HCT116 (cell line): ENCODE measurements around the gene CNTN4. TPM values are rescaled to one million over a fixed set of nuclear protein-coding genes. Genes with fewer than 3 reads are reported as not detected.
"Not testable (repeated sequence)": the region's sequence is repeated elsewhere in the genome, so short reads cannot be mapped to it uniquely, and the experiment has no call there.

Experiments
- ATAC-seq: fragments of 200-7000 bp; cut with Tn5 transposase; 2 replicates; pipeline ENCODE4 v1.9.1; 2020; ENCODE audit warnings: mild to moderate bottlenecking, moderate library complexity
- BruUV-seq: library from RNA; stranded (reverse); fragments of 400-500 nt; replicated peaks from 2 replicates; lab custom pipeline; 2021; lab: Mats Ljungman, UMichigan
- CTCF ChIA-PET: fragments of 300-600 bp; sonication (Branson Sonifier 250); formaldehyde crosslinking; loops from one replicate; lab custom pipeline; 2021; ENCODE audit warnings: antibody characterized with exemption; lab: Charles Lee
- POLR2A ChIA-PET: fragments of 300-600, 350-600 bp; sonication (Branson Sonifier 250); formaldehyde crosslinking; loops from one replicate; lab custom pipeline; 2021; ENCODE audit warnings: antibody characterized with exemption; lab: Charles Lee
- RAD21 ChIA-PET, 2 experiments: fragments of 300-600 bp; sonication (Branson Sonifier 250); formaldehyde crosslinking; loops; one replicate each; lab custom pipeline; 2023; ENCODE audit warnings: low total read pairs in 2 of 2; ENCODE audit not compliant: uncharacterized antibody in 2 of 2, unreplicated experiment in 2 of 2, low non-redundant PET in 1 of 2; lab: Charles Lee
- DNase-seq: peaks from one replicate; pipeline ENCODE4 v3.0.0-alpha.2; 2010; ENCODE audit warnings: low read depth, low spot score
- H2AFZ ChIP-seq: fragments of 200-600 bp; shearing (Covaris generic), sonication (generic); 2 replicates; pipeline ENCODE4 v1.6.1; 2017; ENCODE audit warnings: low read depth, mixed run types, mixed read lengths, antibody characterized with exemption, low read length; ENCODE audit not compliant: poor library complexity, severe bottlenecking
- H3K27ac ChIP-seq: 2 replicates; pipeline ENCODE4 v1.5.1; 2012; ENCODE audit warnings: low read depth, low read length
- H3K27me3 ChIP-seq: fragments of 200-600 bp; sonication (generic); 2 replicates; pipeline ENCODE4 v1.6.1; 2016; ENCODE audit warnings: mixed run types, low read length, mixed read lengths; ENCODE audit not compliant: insufficient read depth
- H3K36me3 ChIP-seq, 2 experiments: fragments of 200-500 bp in 1 of 2; fragments of 200-600 bp in 1 of 2; sonication (Bioruptor generic) in 1 of 2; sonication (generic) in 1 of 2; 2 replicates each; pipeline versions ENCODE4 v1.5.1 to v1.6.1; 2014 to 2016; ENCODE audit warnings: low read length in 2 of 2, inconsistent platforms in 1 of 2, mixed read lengths in 1 of 2, mixed run types in 1 of 2; ENCODE audit not compliant: insufficient read depth in 2 of 2, control insufficient read depth in 1 of 2
- H3K4me1 ChIP-seq, 2 experiments: fragments of 200-600 bp in 1 of 2; sonication (generic) in 1 of 2; 2 replicates each; pipeline versions ENCODE4 v1.5.1 to v1.6.1; 2012 to 2017; ENCODE audit warnings: low read length in 2 of 2, inconsistent platforms in 1 of 2, mild to moderate bottlenecking in 1 of 2, mixed read lengths in 1 of 2, mixed run types in 1 of 2, moderate library complexity in 1 of 2; ENCODE audit not compliant: insufficient read depth in 2 of 2, control insufficient read depth in 1 of 2
- H3K4me2 ChIP-seq: fragments of 200-600 bp; sonication (generic); 2 replicates; pipeline ENCODE4 v1.6.1; 2017; ENCODE audit warnings: mixed run types, low read length, mixed read lengths
- H3K4me3 ChIP-seq, 2 experiments: fragments of 200-600 bp in 1 of 2; sonication (generic) in 1 of 2; replicated peaks in 1 of 2; 2 replicates each; pipeline ENCODE4 v1.5.1; 2011 to 2016; ENCODE audit warnings: low read length in 2 of 2, control low read depth in 1 of 2, low read depth in 1 of 2, mild to moderate bottlenecking in 1 of 2, mixed read lengths in 1 of 2, mixed run types in 1 of 2
- H3K79me2 ChIP-seq: fragments of 200-600 bp; sonication (generic); 2 replicates; pipeline ENCODE4 v1.6.1; 2017; ENCODE audit warnings: mild to moderate bottlenecking, mixed run types, low read length, moderate library complexity, mixed read lengths; ENCODE audit not compliant: insufficient read depth
- H3K9ac ChIP-seq: fragments of 200-600 bp; sonication (generic); 2 replicates; pipeline ENCODE4 v1.6.1; 2016; ENCODE audit warnings: low read length, mixed read lengths
- H3K9me2 ChIP-seq: fragments of 200-600 bp; sonication (generic), shearing (Covaris generic); 2 replicates; pipeline ENCODE4 v1.6.1; 2017; ENCODE audit warnings: mixed run types, mild to moderate bottlenecking, moderate library complexity; ENCODE audit not compliant: insufficient read depth
- H3K9me3 ChIP-seq, 2 experiments: fragments of 200-500 bp in 1 of 2; fragments of 200-600 bp in 1 of 2; sonication (Bioruptor generic) in 1 of 2; sonication (generic) in 1 of 2; 2 replicates each; pipeline ENCODE4 v1.6.1; 2014 to 2017; ENCODE audit warnings: low read length in 2 of 2, mixed read lengths in 2 of 2, inconsistent platforms in 1 of 2, low read depth in 1 of 2, mild to moderate bottlenecking in 1 of 2, mixed run types in 1 of 2, moderate library complexity in 1 of 2; ENCODE audit not compliant: control insufficient read depth in 1 of 2, insufficient read depth in 1 of 2
- H4K20me1 ChIP-seq: fragments of 200-600 bp; sonication (generic), shearing (Covaris generic); 2 replicates; pipeline ENCODE4 v1.6.1; 2017; ENCODE audit warnings: mixed run types, mild to moderate bottlenecking, moderate library complexity; ENCODE audit not compliant: insufficient read depth
- CBX3 ChIP-seq: IDR thresholded peaks from 2 replicates; pipeline ENCODE4 v1.6.1; 2012; ENCODE audit warnings: low read depth
- JUND ChIP-seq: IDR thresholded peaks from 2 replicates; pipeline ENCODE4 v1.6.1; 2012
- POLR2A ChIP-seq: IDR thresholded peaks from 2 replicates; pipeline ENCODE4 v1.7.0; 2011; ENCODE audit warnings: borderline replicate concordance; ENCODE audit not compliant: insufficient read depth, insufficient read length; ENCODE audit errors: extremely low read depth
- RAD21 ChIP-seq: IDR thresholded peaks from 2 replicates; pipeline ENCODE4 v1.6.1; 2012; ENCODE audit warnings: low read depth, mild to moderate bottlenecking
- SP1 ChIP-seq: IDR thresholded peaks from 2 replicates; pipeline ENCODE4 v1.6.1; 2012; ENCODE audit warnings: low read depth
- SRF ChIP-seq: IDR thresholded peaks from 2 replicates; pipeline ENCODE4 v1.6.1; 2012; ENCODE audit warnings: low read depth
- TCF7L2 ChIP-seq: IDR thresholded peaks from 2 replicates; pipeline ENCODE4 v1.7.0; 2011; ENCODE audit warnings: borderline replicate concordance, inconsistent platforms; ENCODE audit not compliant: insufficient read depth, insufficient read length; ENCODE audit errors: extremely low read depth
- ZFX ChIP-seq: fragments of 450-650 bp; IDR thresholded peaks from 2 replicates; pipeline ENCODE4 v1.6.1; 2017
- intact Hi-C: fragments of 100-400 bp; cut with micrococcal nuclease; formaldehyde crosslinking; loops from 2 replicates; pipeline ENCODE4 v1.10.0; 2022
- total RNA-seq: library from RNA; stranded (reverse); gene quantifications from one replicate; pipeline ENCODE4 v1.2.1, GENCODE V29; 2021; ENCODE audit not compliant: unreplicated experiment
- TF ChIP-seq, protein P1 (sequence below): IDR thresholded peaks from 2 replicates; pipeline ENCODE4 v1.6.1; 2012

The CNTN4 gene
- total RNA-seq, 1 experiment from 2014 or later = not detected

DNA sequence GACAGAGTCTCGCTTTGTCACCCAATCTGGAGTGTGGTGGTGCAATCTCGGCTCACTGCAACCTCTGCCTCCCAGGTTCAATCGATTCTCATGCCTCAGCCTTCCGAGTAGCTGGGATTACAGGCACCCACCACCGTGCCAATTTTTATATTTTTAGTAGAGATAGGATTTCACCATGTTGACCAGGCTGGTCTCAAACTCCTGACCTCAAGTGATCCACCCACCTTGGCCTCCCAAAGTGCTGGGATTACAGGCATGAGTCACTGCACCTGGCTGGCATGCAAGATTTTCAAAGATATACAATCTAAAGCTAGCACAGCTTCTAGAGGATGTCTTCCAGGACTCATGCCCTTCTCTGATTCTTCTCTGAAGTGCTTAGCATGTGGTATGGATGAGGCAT lies 722.3 kb downstream of the CNTN4 start:
- DNase-seq, BruUV-seq, H3K4me2 ChIP-seq, H3K4me3 ChIP-seq, H3K9me2 ChIP-seq, H3K79me2 ChIP-seq, intact Hi-C loops, H3K4me1 ChIP-seq, POLR2A ChIA-PET, H4K20me1 ChIP-seq, CTCF ChIA-PET, H3K27ac ChIP-seq, H3K9ac ChIP-seq, RAD21 ChIA-PET, H3K36me3 ChIP-seq, ATAC-seq, H3K27me3 ChIP-seq, H2AFZ ChIP-seq: not testable (repeated sequence)
- H3K9me3 ChIP-seq = peaks cover 6 to 16% of the 10 kb centered on the region in 2 experiments; a peak in 3 of 4 replicates

DNA sequence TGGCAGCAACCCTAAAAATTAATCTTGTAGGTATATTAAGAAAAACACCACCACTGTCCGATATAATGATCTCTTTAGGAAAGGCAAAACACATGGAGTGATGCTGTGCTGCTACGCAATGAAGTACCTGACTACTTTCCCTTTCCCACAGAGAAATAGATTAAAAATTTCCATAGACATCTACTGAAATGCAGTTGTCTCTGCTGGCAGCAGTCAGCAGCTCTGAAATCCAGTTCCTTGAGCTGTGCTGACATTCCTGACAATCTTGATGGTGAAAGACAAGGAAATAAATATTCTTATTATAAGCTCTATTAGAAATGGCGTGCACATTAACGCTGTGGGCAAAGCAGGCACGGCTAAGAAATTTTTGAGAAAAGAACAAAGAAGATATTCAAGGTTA lies 723.9 kb downstream of the CNTN4 start:
- H3K79me2 ChIP-seq = no peaks in the 10 kb centered on the region
- no TSS peak for BruUV-seq
- no peak for ATAC-seq
- no peak overlapping the region for H2AFZ ChIP-seq
- TF ChIP-seq TCF7L2 (no peak), RAD21 (no peak), POLR2A (no peak), CBX3 (no peak), SRF (no peak), ZFX (no peak), SP1 (no peak), JUND (no peak)
- TF ChIP-seq, protein P1, sequence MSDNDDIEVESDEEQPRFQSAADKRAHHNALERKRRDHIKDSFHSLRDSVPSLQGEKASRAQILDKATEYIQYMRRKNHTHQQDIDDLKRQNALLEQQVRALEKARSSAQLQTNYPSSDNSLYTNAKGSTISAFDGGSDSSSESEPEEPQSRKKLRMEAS = no peak
- H3K27me3 ChIP-seq = no peaks in the 10 kb centered on the region
- intact Hi-C loops = no loop called here
- ChIA-PET CTCF (no interaction called here), RAD21 (no interaction called here), POLR2A (no interaction called here)
- no peaks in the 10 kb centered on the region for H3K4me1 ChIP-seq
- no peak overlapping the region for H3K4me2 ChIP-seq
- no peak overlapping the region for H3K27ac ChIP-seq
- H3K9ac ChIP-seq = no peak overlapping the region
- H3K36me3 ChIP-seq = no peaks in the 10 kb centered on the region
- no peaks in the 10 kb centered on the region for H3K9me2 ChIP-seq
- no peaks in the 10 kb centered on the region for H4K20me1 ChIP-seq
- peaks cover 10 to 13% of the 10 kb centered on the region in 2 experiments; a peak in 3 of 4 replicates for H3K9me3 ChIP-seq
- H3K4me3 ChIP-seq = no peak overlapping the region
- no peak for DNase-seq
